ENCODE measurements around the gene SYN1.

SYN1 gene

DNA sequence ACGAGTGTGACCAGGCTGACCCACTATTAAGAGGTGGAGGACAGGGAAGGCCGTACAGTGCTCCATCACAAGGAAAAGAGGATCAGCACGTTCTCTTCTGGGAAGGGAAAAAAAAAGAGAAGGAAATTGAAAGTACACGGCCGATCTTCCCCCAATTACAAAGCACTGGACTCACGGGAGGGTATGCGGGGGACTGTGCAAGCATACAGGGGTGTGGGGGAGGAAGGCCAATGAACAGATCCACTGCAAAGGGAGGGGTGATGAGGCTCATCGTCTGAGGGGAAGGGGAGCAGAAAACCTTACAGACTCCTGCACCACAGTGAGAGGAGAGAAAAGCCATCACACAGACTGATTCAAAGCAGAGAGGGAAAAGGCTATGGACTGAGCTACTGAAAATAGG, 29.6 kb upstream of the SYN1 start:
- Histone ChIP-seq H3K36me3 (replicated peaks; ENCODE audit: low read depth, low read length) (peaks cover 14% of the 10 kb centered on the region), H3K4me1 (ENCODE audit: low read length) (peaks cover 20% of the 10 kb centered on the region), H3K4me2 (ENCODE audit: low read length) (peak overlapping the region; percentile 92), H3K4me3 (ENCODE audit: low read length) (peak overlapping the region; percentile 100), H3K79me2 (ENCODE audit: low read length) (peaks cover 39% of the 10 kb centered on the region), H3K9ac (ENCODE audit: low read length) (peak overlapping the region; percentile 92), H3K27me3 (ENCODE audit: low read depth, low read length) (no peaks in the 10 kb centered on the region), H3K9me3 (ENCODE audit: insufficient read depth, low read length) (no peaks in the 10 kb centered on the region), H4K20me1 (ENCODE audit: insufficient read depth, low read length) (no peaks in the 10 kb centered on the region; the same call in 1 of the 2 replicates), H3K27ac (ENCODE audit: low read length) (0 out of 2 replicates have a peak overlapping the region, but pooled peaks have one; percentile 14), H2AFZ (ENCODE audit: low read depth, low read length) (no peak overlapping the region)
- TF ChIP-seq EZH2phosphoT487 (IDR thresholded peaks at IDR 0.05; ENCODE audit: low read depth): no peak
- TF ChIP-seq, protein P1, sequence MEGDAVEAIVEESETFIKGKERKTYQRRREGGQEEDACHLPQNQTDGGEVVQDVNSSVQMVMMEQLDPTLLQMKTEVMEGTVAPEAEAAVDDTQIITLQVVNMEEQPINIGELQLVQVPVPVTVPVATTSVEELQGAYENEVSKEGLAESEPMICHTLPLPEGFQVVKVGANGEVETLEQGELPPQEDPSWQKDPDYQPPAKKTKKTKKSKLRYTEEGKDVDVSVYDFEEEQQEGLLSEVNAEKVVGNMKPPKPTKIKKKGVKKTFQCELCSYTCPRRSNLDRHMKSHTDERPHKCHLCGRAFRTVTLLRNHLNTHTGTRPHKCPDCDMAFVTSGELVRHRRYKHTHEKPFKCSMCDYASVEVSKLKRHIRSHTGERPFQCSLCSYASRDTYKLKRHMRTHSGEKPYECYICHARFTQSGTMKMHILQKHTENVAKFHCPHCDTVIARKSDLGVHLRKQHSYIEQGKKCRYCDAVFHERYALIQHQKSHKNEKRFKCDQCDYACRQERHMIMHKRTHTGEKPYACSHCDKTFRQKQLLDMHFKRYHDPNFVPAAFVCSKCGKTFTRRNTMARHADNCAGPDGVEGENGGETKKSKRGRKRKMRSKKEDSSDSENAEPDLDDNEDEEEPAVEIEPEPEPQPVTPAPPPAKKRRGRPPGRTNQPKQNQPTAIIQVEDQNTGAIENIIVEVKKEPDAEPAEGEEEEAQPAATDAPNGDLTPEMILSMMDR (IDR thresholded peaks at IDR 0.05; ENCODE audit: low read depth, low read length): no peak

GRCh38 chrX:47648376-47648775, 28.7 kb upstream of the SYN1 start:
- Histone ChIP-seq H3K9me3 (ENCODE audit: insufficient read depth, low read length) (no peaks in the 10 kb centered on the region), H3K27ac (ENCODE audit: low read length) (no peak overlapping the region), H3K27me3 (ENCODE audit: low read depth, low read length) (no peaks in the 10 kb centered on the region)

DNA sequence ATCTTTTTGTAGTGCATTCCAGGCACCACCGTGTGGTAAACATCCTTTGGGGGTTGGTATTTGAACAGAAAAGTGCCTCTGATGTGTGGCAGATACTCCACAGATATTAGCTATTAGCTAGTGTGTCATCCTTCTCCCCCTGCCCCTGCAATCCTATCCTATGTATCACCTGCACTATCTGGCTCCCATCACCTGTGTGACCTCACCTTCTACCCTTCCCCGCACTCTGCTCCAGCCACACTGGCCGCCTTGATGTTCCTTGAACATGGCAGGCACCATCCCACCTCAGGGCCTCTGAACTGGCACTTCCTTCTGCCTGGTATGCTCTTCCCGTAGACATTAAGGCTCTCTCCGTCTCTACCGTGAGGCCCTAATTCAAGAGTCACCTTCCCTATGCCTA, 27.0 kb upstream of the SYN1 start:
- no peak overlapping the region for H3K9ac ChIP-seq (ENCODE audit: low read length)
- peaks cover 20% of the 10 kb centered on the region for H3K4me1 ChIP-seq (ENCODE audit: low read length)
- TF ChIP-seq, protein P1 (IDR thresholded peaks at IDR 0.05; ENCODE audit: low read depth, low read length): no peak
- no peak for TF ChIP-seq EZH2phosphoT487 (IDR thresholded peaks at IDR 0.05; ENCODE audit: low read depth)
- H3K36me3 ChIP-seq (replicated peaks; ENCODE audit: low read depth, low read length): peaks cover 20% of the 10 kb centered on the region
- no peaks in the 10 kb centered on the region for H3K9me3 ChIP-seq (ENCODE audit: insufficient read depth, low read length)
- peaks cover 45% of the 10 kb centered on the region for H3K79me2 ChIP-seq (ENCODE audit: low read length)
- no peak overlapping the region for H2AFZ ChIP-seq (ENCODE audit: low read depth, low read length)
- no peak overlapping the region for H3K27ac ChIP-seq (ENCODE audit: low read length)
- no peak overlapping the region for H3K4me3 ChIP-seq (ENCODE audit: low read length)
- H3K27me3 ChIP-seq (ENCODE audit: low read depth, low read length): no peaks in the 10 kb centered on the region
- no peaks in the 10 kb centered on the region; the same call in 1 of the 2 replicates for H4K20me1 ChIP-seq (ENCODE audit: insufficient read depth, low read length)
- H3K4me2 ChIP-seq (ENCODE audit: low read length): no peak overlapping the region

More at GRCh38 chrX:47648376-47648775, 28.7 kb upstream of the SYN1 start:
- Histone ChIP-seq H2AFZ (ENCODE audit: low read depth, low read length) (no peak overlapping the region), H3K4me1 (ENCODE audit: low read length) (peaks cover 20% of the 10 kb centered on the region), H3K79me2 (ENCODE audit: low read length) (peaks cover 45% of the 10 kb centered on the region), H3K9ac (ENCODE audit: low read length) (no peak overlapping the region), H3K4me3 (ENCODE audit: low read length) (peak overlapping the region; percentile 100; the same call in 1 of the 2 replicates), H3K4me2 (ENCODE audit: low read length) (peak overlapping the region; percentile 92), H3K36me3 (replicated peaks; ENCODE audit: low read depth, low read length) (peaks cover 17% of the 10 kb centered on the region), H4K20me1 (ENCODE audit: insufficient read depth, low read length) (no peaks in the 10 kb centered on the region; the same call in 1 of the 2 replicates)
- TF ChIP-seq EZH2phosphoT487 (IDR thresholded peaks at IDR 0.05; ENCODE audit: low read depth): no peak
- TF ChIP-seq, protein P1 (IDR thresholded peaks at IDR 0.05; ENCODE audit: low read depth, low read length): no peak

- H3K9ac ChIP-seq (ENCODE audit: low read length): no peak overlapping the region
- no peak overlapping the region for H3K4me2 ChIP-seq (ENCODE audit: low read length)
- no peaks in the 10 kb centered on the region for H3K9me3 ChIP-seq (ENCODE audit: insufficient read depth, low read length)
- H3K4me1 ChIP-seq (ENCODE audit: low read length): peaks cover 13% of the 10 kb centered on the region
- H3K27ac ChIP-seq (ENCODE audit: low read length): no peak overlapping the region
- H3K79me2 ChIP-seq (ENCODE audit: low read length): peaks cover 45% of the 10 kb centered on the region
- no peaks in the 10 kb centered on the region for H3K27me3 ChIP-seq (ENCODE audit: low read depth, low read length)
- H2AFZ ChIP-seq (ENCODE audit: low read depth, low read length): no peak overlapping the region
- peaks cover 30% of the 10 kb centered on the region for H3K36me3 ChIP-seq (replicated peaks; ENCODE audit: low read depth, low read length)
- no peak overlapping the region for H3K4me3 ChIP-seq (ENCODE audit: low read length)
- TF ChIP-seq, protein P1 (IDR thresholded peaks at IDR 0.05; ENCODE audit: low read depth, low read length): no peak
- TF ChIP-seq EZH2phosphoT487 (IDR thresholded peaks at IDR 0.05; ENCODE audit: low read depth): no peak
- no peaks in the 10 kb centered on the region for H4K20me1 ChIP-seq (ENCODE audit: insufficient read depth, low read length)
These were observed 25.9 kb upstream of the SYN1 start for GRCh38 chrX:47645530-47645929.
